Endothelial cell of umbilical vein (primary cell): ENCODE data around the gene HSD17B7. TPM values are rescaled to one million over a fixed set of nuclear protein-coding genes. Genes with fewer than 3 reads are reported as not detected.

ENCODE experiments used
- BruUV-seq: library from RNA; stranded (reverse); fragments of 400-500 nt; replicated peaks from 2 replicates; lab custom pipeline; 2021; lab: Mats Ljungman, UMichigan
- CTCF ChIA-PET: fragments of 300-600, 350-600 bp; sonication (Branson Sonifier 250); formaldehyde crosslinking; loops from one replicate; lab custom pipeline; 2021; ENCODE audit warnings: antibody characterized with exemption, inconsistent platforms; lab: Charles Lee
- POLR2A ChIA-PET: fragments of 300-600, 350-600 bp; sonication (Branson Sonifier 250); formaldehyde crosslinking; loops from one replicate; lab custom pipeline; 2021; ENCODE audit warnings: antibody characterized with exemption, inconsistent platforms; lab: Charles Lee
- DNase-seq: peaks from one replicate; pipeline ENCODE4 v3.0.0-alpha.2; 2011; ENCODE audit warnings: low read depth, low spot score
- FAIRE-seq: peaks from 2 replicates; lab custom pipeline; 2011; peaks lifted over from hg19 to GRCh38; lab: Jason Lieb, UNC
- H2AFZ ChIP-seq: 2 replicates; pipeline ENCODE4 v1.6.0; 2012; ENCODE audit warnings: low read depth, low read length, control low read depth, inconsistent platforms
- H3K27ac ChIP-seq: 2 replicates; pipeline ENCODE4 v1.5.1; 2011; ENCODE audit warnings: low read depth, mild to moderate bottlenecking, control low read depth, low read length, moderate library complexity; ENCODE audit not compliant: insufficient read depth
- H3K27me3 ChIP-seq, 2 experiments: 2 replicates each; pipeline versions ENCODE4 v1.6.0 to v1.6.1; 2011; ENCODE audit warnings: low read length in 2 of 2, mixed read lengths in 1 of 2; ENCODE audit not compliant: control insufficient read depth in 2 of 2, insufficient read depth in 2 of 2
- H3K36me3 ChIP-seq, 2 experiments: 2 replicates in 1 of 2; 3 replicates in 1 of 2; pipeline ENCODE4 v1.5.1; 2011; ENCODE audit warnings: low read length in 2 of 2, mild to moderate bottlenecking in 1 of 2, moderate library complexity in 1 of 2; ENCODE audit not compliant: control insufficient read depth in 2 of 2, insufficient read depth in 2 of 2; ENCODE audit errors: extremely low read depth in 1 of 2
- H3K4me1 ChIP-seq: 3 replicates; pipeline ENCODE4 v1.5.1; 2011; ENCODE audit warnings: mild to moderate bottlenecking, low read length; ENCODE audit not compliant: control insufficient read depth, insufficient read depth; ENCODE audit errors: extremely low read depth
- H3K4me2 ChIP-seq: 2 replicates; pipeline ENCODE4 v1.6.1; 2011; ENCODE audit warnings: low read length, control low read depth, mixed read lengths; ENCODE audit not compliant: insufficient read depth
- H3K4me3 ChIP-seq, 3 experiments: fragments of 200-600 bp in 1 of 3; sonication (generic), shearing (Covaris generic) in 1 of 3; replicated peaks in 1 of 3; 2 replicates each; pipeline ENCODE4 v1.5.1; 2011 to 2016; ENCODE audit warnings: control low read depth in 3 of 3, low read length in 3 of 3, mild to moderate bottlenecking in 2 of 3, inconsistent platforms in 1 of 3, low read depth in 1 of 3, moderate library complexity in 1 of 3; ENCODE audit not compliant: insufficient read depth in 1 of 3
- H3K79me2 ChIP-seq: 2 replicates; pipeline ENCODE4 v1.6.0; 2012; ENCODE audit warnings: low read length, inconsistent platforms; ENCODE audit not compliant: control insufficient read depth, insufficient read depth
- H3K9ac ChIP-seq: replicated peaks from 2 replicates; pipeline ENCODE3; 2011; ENCODE audit warnings: low read length, control low read depth; ENCODE audit not compliant: insufficient read depth; ENCODE audit errors: extremely low read depth
- H3K9me1 ChIP-seq: replicated peaks from 3 replicates; pipeline ENCODE4 v1.6.0; 2011; ENCODE audit warnings: mild to moderate bottlenecking, low read length; ENCODE audit not compliant: control insufficient read depth, insufficient read depth; ENCODE audit errors: extremely low read depth
- H3K9me3 ChIP-seq: replicated peaks from 2 replicates; pipeline ENCODE4 v1.5.1; 2012; ENCODE audit warnings: low read length, inconsistent platforms; ENCODE audit not compliant: control insufficient read depth, insufficient read depth
- H4K20me1 ChIP-seq: replicated peaks from 2 replicates; pipeline ENCODE3; 2011; ENCODE audit warnings: mild to moderate bottlenecking, low read length; ENCODE audit not compliant: control insufficient read depth, insufficient read depth; ENCODE audit errors: extremely low read depth
- FOS ChIP-seq: IDR thresholded peaks from 2 replicates; pipeline ENCODE4 v1.6.1; 2011; ENCODE audit warnings: mild to moderate bottlenecking, low read length, moderate library complexity, borderline replicate concordance; ENCODE audit not compliant: insufficient read depth
- GATA2 ChIP-seq: IDR thresholded peaks from 2 replicates; pipeline ENCODE4 v1.7.0; 2011; ENCODE audit warnings: low read depth, mild to moderate bottlenecking, moderate library complexity, mixed read lengths, low read length; ENCODE audit not compliant: insufficient read length, insufficient read depth
- MYC ChIP-seq: IDR thresholded peaks from one replicate; pipeline ENCODE4 v1.6.1; 2011; ENCODE audit warnings: mild to moderate bottlenecking, low read depth, low read length
- POLR2AphosphoS5 ChIP-seq: IDR thresholded peaks from 2 replicates; pipeline ENCODE4 v1.6.1; 2012; ENCODE audit warnings: low read depth, mild to moderate bottlenecking, control low read depth, low read length, moderate library complexity; ENCODE audit not compliant: insufficient read depth
- dilution Hi-C: fragments of 300-500 bp; cut with MboI; formaldehyde crosslinking; loops from one replicate; pipeline ENCODE4 v1.15.0; 2019; ENCODE audit warnings: low sequenced_read_pairs; ENCODE audit not compliant: extremely low pct_ligation_motif_present
- intact Hi-C: fragments of 100-400 bp; cut with micrococcal nuclease; formaldehyde crosslinking; loops from one replicate; pipeline ENCODE4 v1.10.0; 2022
- polyA plus RNA-seq, 4 experiments: library from polyadenylated mRNA; depleted of rRNA in 3 of 4; stranded (reverse) in 3 of 4; unstranded in 1 of 4; fragments of >200 nt; gene quantifications; 2 replicates each; pipeline versions ENCODE4 v1.2.1 to v1.2.3, GENCODE V29; 2011 to 2012; ENCODE audit warnings: missing spikeins in 1 of 4
- total RNA-seq: library from RNA; stranded (reverse); gene quantifications from 2 replicates; pipeline ENCODE4 v1.2.3, GENCODE V29; 2021
- TF ChIP-seq, protein P1 (sequence below), 2 donors: IDR thresholded peaks; 1 replicate in 1 of 2; 2 replicates in 1 of 2; pipeline ENCODE4 v1.5.1; 2011; ENCODE audit warnings: low read length in 2 of 2, mild to moderate bottlenecking in 2 of 2, moderate library complexity in 2 of 2, control low read depth in 1 of 2, inconsistent platforms in 1 of 2, low read depth in 1 of 2; ENCODE audit not compliant: insufficient read depth in 1 of 2; ENCODE audit errors: extremely low read depth in 1 of 2
- TF ChIP-seq, protein P2 (sequence below): IDR thresholded peaks from 2 replicates; pipeline ENCODE4 v1.6.1; 2011; ENCODE audit not compliant: insufficient read depth, insufficient read length

Gene HSD17B7
- total and polyA plus RNA-seq, 2 donors (not counting 3 experiments of a cell fraction or from before 2014, with no cell fraction given), result 17.7 to 26.6 TPM

DNA sequence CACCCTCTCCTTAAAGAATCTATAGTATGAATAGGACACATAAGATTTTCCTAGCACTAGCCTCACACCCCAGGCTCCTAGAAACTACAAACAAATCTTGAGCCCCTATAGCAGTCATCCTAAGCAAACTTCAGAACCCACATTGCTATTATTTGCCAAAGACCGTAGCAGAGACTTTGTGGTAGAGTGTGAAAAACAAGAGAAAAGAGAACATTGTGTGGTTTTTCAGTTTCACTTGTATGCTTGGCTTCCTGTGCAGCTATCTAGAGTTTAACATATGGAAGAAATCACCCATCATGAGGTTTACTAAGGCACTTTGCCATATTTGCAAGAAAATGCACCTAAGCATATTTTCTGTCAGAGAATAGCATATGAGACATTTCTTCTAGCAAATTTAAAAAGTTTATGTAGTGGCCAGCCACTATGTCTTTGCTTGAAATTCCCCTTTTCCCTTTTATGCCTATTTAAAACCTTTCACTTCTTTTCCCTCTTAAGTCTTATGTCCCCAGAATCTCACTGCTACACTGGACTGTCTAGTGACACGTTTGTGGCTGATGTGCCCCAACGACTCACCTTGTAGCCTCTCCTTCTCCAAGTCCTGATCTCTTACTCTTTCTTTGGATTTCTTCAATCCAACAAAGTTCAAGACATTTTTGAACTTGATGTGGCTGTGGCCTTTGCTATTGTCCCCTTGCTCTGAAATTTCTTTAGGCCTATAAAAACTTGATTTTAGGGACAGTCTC is 44.8 kb downstream of the HSD17B7 start:
- TF ChIP-seq MYC, result no peak
- TF ChIP-seq, protein P1, sequence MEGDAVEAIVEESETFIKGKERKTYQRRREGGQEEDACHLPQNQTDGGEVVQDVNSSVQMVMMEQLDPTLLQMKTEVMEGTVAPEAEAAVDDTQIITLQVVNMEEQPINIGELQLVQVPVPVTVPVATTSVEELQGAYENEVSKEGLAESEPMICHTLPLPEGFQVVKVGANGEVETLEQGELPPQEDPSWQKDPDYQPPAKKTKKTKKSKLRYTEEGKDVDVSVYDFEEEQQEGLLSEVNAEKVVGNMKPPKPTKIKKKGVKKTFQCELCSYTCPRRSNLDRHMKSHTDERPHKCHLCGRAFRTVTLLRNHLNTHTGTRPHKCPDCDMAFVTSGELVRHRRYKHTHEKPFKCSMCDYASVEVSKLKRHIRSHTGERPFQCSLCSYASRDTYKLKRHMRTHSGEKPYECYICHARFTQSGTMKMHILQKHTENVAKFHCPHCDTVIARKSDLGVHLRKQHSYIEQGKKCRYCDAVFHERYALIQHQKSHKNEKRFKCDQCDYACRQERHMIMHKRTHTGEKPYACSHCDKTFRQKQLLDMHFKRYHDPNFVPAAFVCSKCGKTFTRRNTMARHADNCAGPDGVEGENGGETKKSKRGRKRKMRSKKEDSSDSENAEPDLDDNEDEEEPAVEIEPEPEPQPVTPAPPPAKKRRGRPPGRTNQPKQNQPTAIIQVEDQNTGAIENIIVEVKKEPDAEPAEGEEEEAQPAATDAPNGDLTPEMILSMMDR (IDR thresholded peaks at IDR 0.05; ENCODE audit: extremely low read depth in 1 of 2, insufficient read depth in 1 of 2, low read depth in 1 of 2, low read length in 2 of 2), result no peak
- no peak for TF ChIP-seq FOS
- no peak for TF ChIP-seq GATA2
- no peak for TF ChIP-seq POLR2AphosphoS5
- TF ChIP-seq, protein P2, sequence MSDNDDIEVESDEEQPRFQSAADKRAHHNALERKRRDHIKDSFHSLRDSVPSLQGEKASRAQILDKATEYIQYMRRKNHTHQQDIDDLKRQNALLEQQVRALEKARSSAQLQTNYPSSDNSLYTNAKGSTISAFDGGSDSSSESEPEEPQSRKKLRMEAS, result no peak
- no peak for DNase-seq
- H3K79me2 ChIP-seq, result no peaks in the 10 kb centered on the region
- H3K9ac ChIP-seq, result no peak overlapping the region
- H3K4me1 ChIP-seq, result no peaks in the 10 kb centered on the region
- no peaks in the 10 kb centered on the region for H4K20me1 ChIP-seq
- H3K27me3 ChIP-seq, result no peaks in the 10 kb centered on the region
- ChIA-PET CTCF (no interaction called here), POLR2A (no interaction called here)
- H3K9me1 ChIP-seq, result no peaks in the 10 kb centered on the region
- intact Hi-C loops, result no loop called here
- H3K27ac ChIP-seq, result no peak overlapping the region
- no peak overlapping the region for H3K4me2 ChIP-seq
- H3K4me3 ChIP-seq, result no peak overlapping the region
- dilution Hi-C loops, result no loop called here
- no TSS peak for BruUV-seq
- H2AFZ ChIP-seq, result no peak overlapping the region
- no peaks in the 10 kb centered on the region for H3K36me3 ChIP-seq
- FAIRE-seq, result no peak
- H3K9me3 ChIP-seq, result no peaks in the 10 kb centered on the region
